NOMO-1 treated with DMSO at 0.1 percent for 48 hours (cell line): ENCODE data around the gene KRTAP22-1.

Experiments used
- DNase-seq: peaks from one replicate; lab custom pipeline; 2025; ENCODE audit not compliant: unreplicated experiment; lab: John Stamatoyannopoulos, UW

KRTAP22-1 gene

GRCh38 chr21:30625449-30626165, 24.7 kb downstream of the KRTAP22-1 start:
- no peak for DNase-seq

DNA sequence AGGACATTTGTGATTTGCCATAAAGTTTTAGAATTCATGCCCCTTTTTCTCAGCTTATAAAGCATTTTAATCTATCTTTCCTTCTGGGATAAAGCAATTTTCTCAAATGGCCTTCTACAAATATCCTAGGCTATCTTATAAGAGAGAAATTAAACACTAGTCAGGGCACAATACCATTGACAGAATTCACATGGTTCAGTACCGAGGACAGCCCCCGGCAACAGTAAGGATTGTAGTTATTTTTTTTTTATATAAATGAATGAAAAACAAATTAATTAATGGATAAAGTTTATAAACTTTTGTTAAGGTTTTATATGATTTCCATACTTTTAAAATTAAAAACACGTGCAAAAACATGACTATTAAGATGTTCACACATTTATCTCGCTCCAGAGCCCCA, 27.2 kb downstream of the KRTAP22-1 start:
- no peak for DNase-seq

GRCh38 chr21:30629200-30629599, 28.3 kb downstream of the KRTAP22-1 start:
- DNase-seq = no peak

DNA sequence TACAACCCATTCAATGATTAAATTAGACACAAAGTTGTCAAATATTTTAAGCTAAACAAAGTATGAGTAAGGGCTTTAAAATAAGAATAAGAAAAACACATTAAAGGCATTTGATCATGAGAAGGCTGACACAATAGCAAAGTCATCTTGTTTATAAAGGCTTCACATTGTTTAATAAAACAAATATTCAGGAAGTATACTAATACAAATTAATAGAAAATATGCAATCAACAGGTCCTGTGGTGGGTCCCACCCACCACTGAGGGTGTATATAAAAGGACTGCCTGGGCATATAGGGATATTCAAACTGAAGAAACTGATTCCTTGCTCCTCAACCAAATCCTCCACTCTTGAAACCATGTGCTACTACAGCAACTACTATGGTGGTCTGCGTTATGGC, 34.0 kb downstream of the KRTAP22-1 start, which contains the start of gene KRTAP20-2:
TSS of gene KRTAP20-2 (plus strand) at position 301 of the 400 bp plus-strand sequence. CDS start at position 359, 58 bp downstream.
- DNase-seq = no peak

GRCh38 chr21:30638686-30639085, 37.8 kb downstream of the KRTAP22-1 start:
- no peak for DNase-seq

- DNase-seq = no peak
These were observed 41.7 kb downstream of the KRTAP22-1 start, which contains the start of gene KRTAP20-3 for GRCh38 chr21:30642564-30642963. TSS of gene KRTAP20-3 (plus strand) at chr21:30642864.

GRCh38 chr21:30646904-30647414, 46.1 kb downstream of the KRTAP22-1 start:
- DNase-seq = no peak
